Neural cell (in vitro differentiated cells): ENCODE measurements around the gene CATSPERE. TPM values are rescaled to one million over a fixed set of nuclear protein-coding genes. Genes with fewer than 3 reads are reported as not detected.

Source experiments
- H2AFZ ChIP-seq: fragments of 200-600, 300-800 bp; sonication (generic), shearing (Covaris generic); 2 replicates; pipeline ENCODE4 v1.6.0; 2014; ENCODE audit warnings: low read depth, mild to moderate bottlenecking, antibody characterized with exemption, low read length, moderate library complexity
- H3F3A ChIP-seq: fragments of 200-600 bp; shearing (Covaris generic); 2 replicates; pipeline ENCODE4 v1.6.1; 2016; ENCODE audit warnings: mild to moderate bottlenecking, moderate library complexity, mixed read lengths, antibody characterized with exemption, low read length; ENCODE audit not compliant: insufficient read depth, poor library complexity, severe bottlenecking
- H3K27ac ChIP-seq: fragments of 200-600, 300-800 bp; sonication (generic), shearing (Covaris generic); 2 replicates; pipeline ENCODE4 v1.5.1; 2014; ENCODE audit warnings: mild to moderate bottlenecking, low read length, moderate library complexity
- H3K27me3 ChIP-seq: fragments of 300-800, 200-600 bp; sonication (generic), shearing (Covaris generic); 2 replicates; pipeline ENCODE4 v1.6.0; 2014; ENCODE audit warnings: mild to moderate bottlenecking, low read depth, low read length, moderate library complexity; ENCODE audit not compliant: insufficient read depth
- H3K36me3 ChIP-seq: fragments of 300-800, 200-600 bp; sonication (generic), shearing (Covaris generic); 2 replicates; pipeline ENCODE4 v1.5.1; 2014; ENCODE audit warnings: mild to moderate bottlenecking, antibody characterized with exemption, low read length, moderate library complexity; ENCODE audit not compliant: insufficient read depth
- H3K4me2 ChIP-seq: fragments of 300-800, 200-600 bp; sonication (generic), shearing (Covaris generic); 2 replicates; pipeline ENCODE4 v1.6.0; 2014; ENCODE audit warnings: mild to moderate bottlenecking, low read length
- H3K4me3 ChIP-seq: fragments of 300-800, 200-600 bp; sonication (generic), shearing (Covaris generic); 2 replicates; pipeline ENCODE4 v1.5.1; 2014; ENCODE audit warnings: mild to moderate bottlenecking, low read length, moderate library complexity
- H3K79me2 ChIP-seq: fragments of 200-600 bp; shearing (Covaris generic); replicated peaks from 2 replicates; pipeline ENCODE4 v1.6.0; 2014; ENCODE audit warnings: mild to moderate bottlenecking, low read length, moderate library complexity; ENCODE audit not compliant: insufficient read depth
- H3K9ac ChIP-seq: fragments of 300-800, 200-600 bp; sonication (generic), shearing (Covaris generic); 2 replicates; pipeline ENCODE4 v1.6.1; 2016; ENCODE audit warnings: mild to moderate bottlenecking, low read length, mixed read lengths
- H3K9me2 ChIP-seq: fragments of 200-600 bp; shearing (Covaris generic); 2 replicates; pipeline ENCODE4 v1.6.1; 2016; ENCODE audit warnings: mild to moderate bottlenecking, low read length, mixed read lengths; ENCODE audit not compliant: insufficient read depth
- H3K9me3 ChIP-seq: fragments of 200-600, 300-800 bp; sonication (generic), shearing (Covaris generic); 2 replicates; pipeline ENCODE4 v1.6.1; 2016; ENCODE audit warnings: mild to moderate bottlenecking, mixed run types, low read length, moderate library complexity, mixed read lengths
- H4K20me1 ChIP-seq: fragments of 200-600 bp; shearing (Covaris generic); 2 replicates; pipeline ENCODE4 v1.6.1; 2016; ENCODE audit warnings: mild to moderate bottlenecking, mixed run types; ENCODE audit not compliant: insufficient read depth
- CTCF ChIP-seq: fragments of 450-650 bp; IDR thresholded peaks from 2 replicates; pipeline ENCODE4 v1.5.1; 2014; ENCODE audit warnings: antibody characterized with exemption, mild to moderate bottlenecking, moderate library complexity; ENCODE audit not compliant: poor library complexity, severe bottlenecking
- EP300 ChIP-seq: fragments of 450-650 bp; conservative IDR thresholded peaks from 2 replicates; pipeline ENCODE4 v1.6.1; 2014; ENCODE audit warnings: antibody characterized with exemption, mild to moderate bottlenecking, moderate library complexity; ENCODE audit not compliant: poor library complexity, severe bottlenecking
- EZH2 ChIP-seq: fragments of 200-600, 300-800 bp; shearing (Covaris generic), sonication (generic); IDR thresholded peaks from 2 replicates; pipeline ENCODE4 v1.6.1; 2014; ENCODE audit warnings: antibody characterized with exemption, low read length, borderline replicate concordance, mild to moderate bottlenecking; ENCODE audit not compliant: insufficient read depth, poor library complexity, severe bottlenecking
- MXI1 ChIP-seq: fragments of 450-650 bp; conservative IDR thresholded peaks from 2 replicates; pipeline ENCODE4 v1.6.1; 2014; ENCODE audit warnings: antibody characterized with exemption, mild to moderate bottlenecking; ENCODE audit not compliant: poor library complexity, severe bottlenecking
- POLR2AphosphoS5 ChIP-seq: IDR thresholded peaks from 2 replicates; pipeline ENCODE4 v1.6.1; 2012
- RAD21 ChIP-seq: fragments of 450-650 bp; conservative IDR thresholded peaks from 2 replicates; pipeline ENCODE4 v1.6.1; 2014; ENCODE audit warnings: antibody characterized with exemption, mild to moderate bottlenecking, moderate library complexity
- REST ChIP-seq: IDR thresholded peaks from 2 replicates; pipeline ENCODE4 v1.6.1; 2012; ENCODE audit warnings: borderline replicate concordance
- SMC3 ChIP-seq: fragments of 450-650 bp; conservative IDR thresholded peaks from 2 replicates; pipeline ENCODE4 v1.6.1; 2014; ENCODE audit warnings: antibody characterized with exemption, mild to moderate bottlenecking, moderate library complexity; ENCODE audit not compliant: poor library complexity
- TAF1 ChIP-seq: IDR thresholded peaks from 2 replicates; pipeline ENCODE4 v1.6.1; 2012; ENCODE audit warnings: low read depth
- polyA plus RNA-seq: library from polyadenylated mRNA; depleted of rRNA; stranded (reverse); fragments of >200 nt; gene quantifications from 2 replicates; pipeline ENCODE4 v1.2.3, GENCODE V29; 2014

Gene CATSPERE
- polyA plus RNA-seq, 1 donor from 2014 or later = 5.6 TPM

- Histone ChIP-seq H3K27ac (no peak overlapping the region), H3K9ac (no peak overlapping the region), H3K27me3 (no peaks in the 10 kb centered on the region), H3K9me2 (no peaks in the 10 kb centered on the region), H3K79me2 (peaks cover 39% of the 10 kb centered on the region), H3F3A (no peaks in the 10 kb centered on the region), H2AFZ (no peak overlapping the region), H3K36me3 (peaks cover 6% of the 10 kb centered on the region), H3K4me2 (no peak overlapping the region), H3K4me3 (no peak overlapping the region), H4K20me1 (no peaks in the 10 kb centered on the region), H3K9me3 (no peaks in the 10 kb centered on the region)
- TF ChIP-seq CTCF (no peak), TAF1 (no peak), EZH2 (no peak), SMC3 (no peak), RAD21 (no peak), MXI1 (no peak)
Measured at GRCh38 chr1:244659694-244660093, 198.6 kb downstream of the CATSPERE start.

GRCh38 chr1:244660595-244660994 lies 199.5 kb downstream of the CATSPERE start:
- Histone ChIP-seq H2AFZ (no peak overlapping the region), H4K20me1 (no peaks in the 10 kb centered on the region)

More at GRCh38 chr1:244660595-244660994, 199.5 kb downstream of the CATSPERE start:
- Histone ChIP-seq H3K36me3 (peaks cover 6% of the 10 kb centered on the region), H3K4me3 (no peak overlapping the region), H3K9ac (no peak overlapping the region), H3K4me2 (no peak overlapping the region), H3K27me3 (no peaks in the 10 kb centered on the region), H3K9me2 (no peaks in the 10 kb centered on the region), H3F3A (no peaks in the 10 kb centered on the region), H3K79me2 (peaks cover 30% of the 10 kb centered on the region), H3K9me3 (no peaks in the 10 kb centered on the region), H3K27ac (no peak overlapping the region)
- TF ChIP-seq RAD21 (no peak), TAF1 (no peak), CTCF (no peak), REST (no peak), POLR2AphosphoS5 (no peak), SMC3 (no peak), MXI1 (no peak), EP300 (no peak), EZH2 (no peak)
